Thyroid gland (tissue), 4 donors: Measurements from ENCODE around the gene PGBD5. TPM values are rescaled to one million over a fixed set of nuclear protein-coding genes. Genes with fewer than 3 reads are reported as not detected.

Source experiments
- DNase-seq, 2 donors: peaks; one replicate each; pipeline ENCODE4 v3.0.0-alpha.2; 2019
- H3K27ac ChIP-seq, 3 donors: fragments of 200-600 bp; sonication (generic); 1 replicate in 2 of 3; 2 replicates in 1 of 3; pipeline ENCODE4 v1.5.1; 2016 to 2019; ENCODE audit warnings: mild to moderate bottlenecking in 1 of 3, moderate library complexity in 1 of 3
- H3K27me3 ChIP-seq: fragments of 200-600 bp; sonication (generic); one replicate; pipeline ENCODE4 v1.5.1; 2019
- H3K36me3 ChIP-seq, 2 donors: fragments of 200-600 bp; sonication (generic); one replicate each; pipeline ENCODE4 v1.5.1; 2016 to 2019
- H3K4me1 ChIP-seq, 2 donors: fragments of 200-600 bp; sonication (generic); one replicate each; pipeline ENCODE4 v1.5.1; 2017 to 2019
- H3K4me3 ChIP-seq, 3 donors: fragments of 200-600 bp; sonication (generic); replicated peaks in 1 of 3; 1 replicate in 2 of 3; 2 replicates in 1 of 3; pipeline ENCODE4 v1.5.1; 2016; ENCODE audit warnings: mild to moderate bottlenecking in 1 of 3
- H3K9me3 ChIP-seq: fragments of 200-600 bp; sonication (generic); one replicate; pipeline ENCODE4 v1.5.1; 2017
- POLR2A ChIP-seq, 2 donors: fragments of 450-650 bp; IDR thresholded peaks; one replicate each; pipeline ENCODE4 v1.6.1; 2017; ENCODE audit warnings: antibody characterized with exemption in 2 of 2, mild to moderate bottlenecking in 2 of 2, moderate library complexity in 1 of 2
- WGBS, 2 donors: methylation state at CpG; one replicate each; pipeline ENCODE4 v1.1.5; 2017; 5-methylcytosine and 5-hydroxymethylcytosine counted together
- intact Hi-C: fragments of 100-400 bp; cut with DNase I; formaldehyde crosslinking; loops from one replicate; pipeline ENCODE4 v1.15.1; 2023
- total RNA-seq, 4 donors: library from RNA; depleted of rRNA; stranded (reverse); fragments of >200 nt; gene quantifications; one replicate each; pipeline ENCODE4 v1.2.3, GENCODE V29; 2016
- TF ChIP-seq, protein P1 (sequence below), 6 experiments: fragments of 200-600 bp in 3 of 6; fragments of 450-650 bp in 3 of 6; sonication (generic) in 3 of 6; IDR thresholded peaks; one replicate each; pipeline ENCODE4 v1.5.1; 2016 to 2019; ENCODE audit warnings: antibody characterized with exemption in 6 of 6, mild to moderate bottlenecking in 2 of 6, inconsistent platforms in 1 of 6, moderate library complexity in 1 of 6

Gene PGBD5
- total RNA-seq, 4 donors from 2014 or later: 2.7 to 14.9 (median 6.4) TPM

DNA sequence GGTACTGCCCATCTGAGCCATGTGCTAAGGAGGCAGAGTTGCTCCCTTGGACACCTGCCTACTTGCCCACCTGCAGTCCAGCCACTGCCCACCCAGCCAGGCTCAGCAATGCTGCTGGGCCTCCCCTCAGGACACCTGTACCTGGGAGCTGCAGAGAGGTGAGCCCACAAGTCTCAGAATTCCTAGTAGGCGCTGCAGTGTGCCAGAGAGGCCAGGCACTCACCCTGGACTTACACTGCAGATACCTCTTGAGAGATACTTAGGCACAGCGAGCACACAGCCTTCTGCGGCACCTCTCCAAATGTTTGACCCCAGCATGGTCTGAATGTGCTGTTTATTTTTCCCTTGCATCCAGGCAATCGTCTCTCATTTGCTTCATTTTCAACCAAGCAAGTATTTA is 71.0 kb downstream of the PGBD5 start:
- peak; percentile 78 to 84 for DNase-seq
- no peaks in the 10 kb centered on the region for H3K36me3 ChIP-seq
- H3K4me3 ChIP-seq: no peak overlapping the region
- no peaks in the 10 kb centered on the region for H3K27me3 ChIP-seq
- H3K4me1 ChIP-seq: peaks cover 11 to 16% of the 10 kb centered on the region in 2 donors
- no peak overlapping the region for H3K27ac ChIP-seq
- H3K9me3 ChIP-seq: no peaks in the 10 kb centered on the region
- TF ChIP-seq, protein P1, sequence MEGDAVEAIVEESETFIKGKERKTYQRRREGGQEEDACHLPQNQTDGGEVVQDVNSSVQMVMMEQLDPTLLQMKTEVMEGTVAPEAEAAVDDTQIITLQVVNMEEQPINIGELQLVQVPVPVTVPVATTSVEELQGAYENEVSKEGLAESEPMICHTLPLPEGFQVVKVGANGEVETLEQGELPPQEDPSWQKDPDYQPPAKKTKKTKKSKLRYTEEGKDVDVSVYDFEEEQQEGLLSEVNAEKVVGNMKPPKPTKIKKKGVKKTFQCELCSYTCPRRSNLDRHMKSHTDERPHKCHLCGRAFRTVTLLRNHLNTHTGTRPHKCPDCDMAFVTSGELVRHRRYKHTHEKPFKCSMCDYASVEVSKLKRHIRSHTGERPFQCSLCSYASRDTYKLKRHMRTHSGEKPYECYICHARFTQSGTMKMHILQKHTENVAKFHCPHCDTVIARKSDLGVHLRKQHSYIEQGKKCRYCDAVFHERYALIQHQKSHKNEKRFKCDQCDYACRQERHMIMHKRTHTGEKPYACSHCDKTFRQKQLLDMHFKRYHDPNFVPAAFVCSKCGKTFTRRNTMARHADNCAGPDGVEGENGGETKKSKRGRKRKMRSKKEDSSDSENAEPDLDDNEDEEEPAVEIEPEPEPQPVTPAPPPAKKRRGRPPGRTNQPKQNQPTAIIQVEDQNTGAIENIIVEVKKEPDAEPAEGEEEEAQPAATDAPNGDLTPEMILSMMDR (IDR thresholded peaks at IDR 0.05): no peak
- no peak for TF ChIP-seq POLR2A (IDR thresholded peaks at IDR 0.05)
- WGBS, 2 donors: 42 to 50% methylated on average over 4 of the region's 4 CpGs
- intact Hi-C loops: no loop called here

GRCh38 chr1:230354005-230354404 is 72.1 kb downstream of the PGBD5 start:
- Histone ChIP-seq H3K4me3 (no peak overlapping the region), H3K27ac (no peak overlapping the region), H3K27me3 (no peaks in the 10 kb centered on the region), H3K4me1 (peaks cover 7 to 10% of the 10 kb centered on the region in 2 donors), H3K36me3 (no peaks in the 10 kb centered on the region), H3K9me3 (no peaks in the 10 kb centered on the region)
- intact Hi-C loops: no loop called here
- DNase-seq: no peak
- TF ChIP-seq POLR2A (IDR thresholded peaks at IDR 0.05): no peak
- TF ChIP-seq, protein P1 (IDR thresholded peaks at IDR 0.05): no peak
- 84 to 88% methylated on average over 4 of the region's 4 CpGs for WGBS, 2 donors

DNA sequence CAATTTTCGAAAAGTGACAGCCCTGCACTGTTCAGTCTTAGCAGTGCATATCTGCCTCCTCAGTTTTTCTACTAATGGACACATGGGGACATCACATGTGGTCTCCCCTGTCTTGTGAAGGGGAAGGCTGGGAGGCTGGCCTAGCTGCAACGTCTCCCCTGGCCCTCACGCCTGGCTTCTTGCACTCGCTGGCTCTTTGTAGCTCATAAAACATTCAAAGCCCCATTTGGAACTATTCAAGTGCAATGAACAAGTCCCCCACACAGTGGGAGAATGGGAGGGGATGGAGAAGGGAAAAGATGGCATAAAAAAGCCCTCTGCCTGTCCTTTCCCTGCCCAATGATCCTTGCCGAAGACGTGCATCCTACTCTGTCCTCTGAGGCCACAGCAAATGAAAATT is 73.6 kb downstream of the PGBD5 start:
- WGBS, 2 donors: 85 to 94% methylated on average over 6 of the region's 6 CpGs
- H3K27me3 ChIP-seq: no peaks in the 10 kb centered on the region
- no peaks in the 10 kb centered on the region for H3K9me3 ChIP-seq
- TF ChIP-seq POLR2A (IDR thresholded peaks at IDR 0.05): no peak
- TF ChIP-seq, protein P1 (IDR thresholded peaks at IDR 0.05): no peak
- H3K27ac ChIP-seq: no peak overlapping the region
- peaks cover 7 to 10% of the 10 kb centered on the region in 2 donors for H3K4me1 ChIP-seq
- no peak for DNase-seq
- intact Hi-C loops: no loop called here
- H3K36me3 ChIP-seq: no peaks in the 10 kb centered on the region
- H3K4me3 ChIP-seq: no peak overlapping the region

- H3K36me3 ChIP-seq: no peaks in the 10 kb centered on the region
- H3K27ac ChIP-seq: no peak overlapping the region
- H3K9me3 ChIP-seq: no peaks in the 10 kb centered on the region
- no peak overlapping the region for H3K4me3 ChIP-seq
- H3K27me3 ChIP-seq: no peaks in the 10 kb centered on the region
- 78 to 85% methylated on average over 6 of the region's 6 CpGs for WGBS, 2 donors
- peaks cover 7 to 10% of the 10 kb centered on the region in 2 donors for H3K4me1 ChIP-seq
- DNase-seq: no peak
- TF ChIP-seq, protein P1 (IDR thresholded peaks at IDR 0.05): no peak
- TF ChIP-seq POLR2A (IDR thresholded peaks at IDR 0.05): no peak
- intact Hi-C loops: no loop called here
Measured at GRCh38 chr1:230351983-230352382, 74.1 kb downstream of the PGBD5 start.

DNA sequence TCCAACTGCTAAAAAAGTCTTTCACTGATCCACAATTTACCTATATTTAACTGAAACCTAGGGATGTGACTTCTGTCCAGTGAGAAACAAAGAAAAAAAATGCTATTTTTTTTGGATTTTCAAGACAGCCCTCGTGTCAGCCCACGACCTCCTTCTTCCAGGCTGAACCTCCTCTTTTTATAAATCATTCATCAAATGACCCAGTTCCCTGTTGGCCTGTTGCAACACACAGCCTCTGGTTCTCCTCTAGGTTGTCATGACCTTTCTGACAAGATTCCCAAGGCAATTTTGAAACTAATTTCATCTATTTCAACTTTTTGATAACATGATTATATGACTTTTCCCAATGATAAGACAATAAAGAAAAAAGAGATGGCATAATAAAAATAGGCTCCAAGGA is 74.6 kb downstream of the PGBD5 start:
- WGBS, 2 donors: 68 to 73% methylated on average over 2 of the region's 2 CpGs
- no peak overlapping the region for H3K27ac ChIP-seq
- no peak overlapping the region for H3K4me3 ChIP-seq
- TF ChIP-seq POLR2A (IDR thresholded peaks at IDR 0.05): no peak
- TF ChIP-seq, protein P1 (IDR thresholded peaks at IDR 0.05): no peak
- H3K9me3 ChIP-seq: no peaks in the 10 kb centered on the region
- no peak for DNase-seq
- peaks cover 7 to 10% of the 10 kb centered on the region in 2 donors for H3K4me1 ChIP-seq
- H3K27me3 ChIP-seq: no peaks in the 10 kb centered on the region
- H3K36me3 ChIP-seq: no peaks in the 10 kb centered on the region
- intact Hi-C loops: no loop called here
